HepG2 (cell line): ENCODE results near the gene ZNF514. TPM values are rescaled to one million over a fixed set of nuclear protein-coding genes. Genes with fewer than 3 reads are reported as not detected.

Experiments used
- AHDC1 ChIP-seq: sonication (generic); formaldehyde crosslinking; IDR thresholded peaks from 2 replicates; pipeline ENCODE4 v1.5.1; 2020; ENCODE audit warnings: mild to moderate bottlenecking, missing genetic modification reagents, borderline replicate concordance
- ARID4A ChIP-seq: sonication (generic); formaldehyde crosslinking; IDR thresholded peaks from 2 replicates; pipeline ENCODE4 v1.5.0; 2020; ENCODE audit warnings: mild to moderate bottlenecking, missing genetic modification reagents, borderline replicate concordance
- CEBPG ChIP-seq: IDR thresholded peaks from 2 replicates; pipeline ENCODE4 v1.6.1; 2016
- CEBPZ ChIP-seq: IDR thresholded peaks from 2 replicates; pipeline ENCODE4 v1.6.1; 2012; ENCODE audit warnings: low read length, improper control_type of control experiment
- KDM2A ChIP-seq: sonication (generic); formaldehyde crosslinking; IDR thresholded peaks from 2 replicates; pipeline ENCODE4 v1.4.0; 2020; ENCODE audit warnings: low read depth, missing genetic modification reagents, borderline replicate concordance
- MNT ChIP-seq: fragments of 450-650 bp; IDR thresholded peaks from 2 replicates; pipeline ENCODE4 v1.6.1; 2016
- SRY ChIP-seq: sonication (generic); formaldehyde crosslinking; IDR thresholded peaks from 2 replicates; pipeline ENCODE4 v1.8.0; 2022; ENCODE audit warnings: mild to moderate bottlenecking, missing genetic modification reagents
- TIGD3 ChIP-seq: sonication (generic); formaldehyde crosslinking; IDR thresholded peaks from 2 replicates; pipeline ENCODE4 v1.5.1; 2020; ENCODE audit warnings: mild to moderate bottlenecking, missing genetic modification reagents, borderline replicate concordance
- ZKSCAN8 ChIP-seq: IDR thresholded peaks from 2 replicates; pipeline ENCODE4 v1.6.1; 2016; ENCODE audit warnings: borderline replicate concordance, missing genetic modification reagents, missing compliant biosample characterization
- ZNF446 ChIP-seq: sonication (generic); formaldehyde crosslinking; IDR thresholded peaks from 2 replicates; pipeline ENCODE4 v1.5.0; 2020; ENCODE audit warnings: mild to moderate bottlenecking, missing genetic modification reagents
- ZNF737 ChIP-seq: sonication (generic); formaldehyde crosslinking; IDR thresholded peaks from 2 replicates; pipeline ENCODE4 v1.5.0; 2020; ENCODE audit warnings: missing genetic modification reagents, mild to moderate bottlenecking, borderline replicate concordance
- polyA plus RNA-seq, 8 experiments: library from polyadenylated mRNA; depleted of rRNA in 3 of 8; stranded (reverse) in 7 of 8; unstranded in 1 of 8; fragments of >200 nt; fragmentation: Illumina TruSeq in 4 of 8; extraction: Trizol in 4 of 8; gene quantifications; 2 replicates each; pipeline versions ENCODE4 v1.2.1 to v1.2.3, GENCODE V29; 2011 to 2016; ENCODE audit warnings: low read depth in 4 of 8, missing spikeins in 1 of 8, mixed read lengths in 1 of 8; ENCODE audit not compliant: insufficient read depth in 1 of 8
- total RNA-seq, 5 experiments: library from RNA; depleted of rRNA; stranded (reverse); fragments of >200 nt; fragmentation: Illumina TruSeq; extraction: Trizol; gene quantifications; 2 replicates each; pipeline ENCODE4 v1.2.3, GENCODE V29; 2016; ENCODE audit warnings: low read depth in 1 of 5

ZNF514 gene
- total and polyA plus RNA-seq, 2 of the 13 experiments (the other 11 are each of a cell fraction or from before 2014, with no cell fraction given), result 15.2 to 18.7 TPM

- no peak for TF ChIP-seq ZNF737
- peak; percentile 67; the same call in 1 of the 2 replicates for TF ChIP-seq SRY (CRISPR knock-in tag)
- TF ChIP-seq KDM2A (CRISPR knock-in tag), result peak; percentile 98
- TF ChIP-seq MNT, result no peak
- TF ChIP-seq AHDC1 (CRISPR knock-in tag), result no peak
- peak; percentile 81; the same call in 1 of the 2 replicates for TF ChIP-seq ZNF446 (CRISPR knock-in tag)
- TF ChIP-seq CEBPZ, result no peak
- no peak; the same call in 1 of the 2 replicates for TF ChIP-seq CEBPG (CRISPR knock-in tag)
- peak; percentile 93 for TF ChIP-seq ARID4A (CRISPR knock-in tag)
- peak; percentile 43; the same call in 1 of the 2 replicates for TF ChIP-seq ZKSCAN8 (CRISPR knock-in tag)
- no peak; the same call in 1 of the 2 replicates for TF ChIP-seq TIGD3
Observed at GRCh38 chr2:95121407-95122196, 38.0 kb downstream of the ZNF514 start, which contains the start of gene MRPS5 (continued).
